Common myeloid progenitor, CD34-positive (primary cell): ENCODE measurements around the gene CEMIP.

Experiments used
- CTCF ChIA-PET: fragments of 350-600 bp; sonication (Branson Sonifier 250); formaldehyde crosslinking; loops from one replicate; lab custom pipeline; 2021; ENCODE audit warnings: antibody characterized with exemption; lab: Charles Lee
- POLR2A ChIA-PET: fragments of 350-600 bp; sonication (Branson Sonifier 250); formaldehyde crosslinking; loops from one replicate; lab custom pipeline; 2021; ENCODE audit warnings: antibody characterized with exemption; lab: Charles Lee
- DNase-seq, 3 donors: peaks; one replicate each; pipeline versions ENCODE4 v3.0.0 to v3.0.0-alpha.2; 2013
- H3K27ac ChIP-seq, 2 experiments: 1 replicate in 1 of 2; 2 replicates in 1 of 2; pipeline ENCODE4 v1.7.0; 2013; ENCODE audit warnings: inconsistent platforms in 2 of 2, low read length in 2 of 2, mild to moderate bottlenecking in 2 of 2, low read depth in 1 of 2, moderate library complexity in 1 of 2; ENCODE audit not compliant: severe bottlenecking in 2 of 2, insufficient read depth in 1 of 2, poor library complexity in 1 of 2
- H3K27me3 ChIP-seq, 5 experiments: replicated peaks in 2 of 5; 1 replicate in 3 of 5; 2 replicates in 2 of 5; pipeline versions ENCODE4 v1.6.1 to v1.7.0; 2013; ENCODE audit warnings: low read length in 4 of 5, mild to moderate bottlenecking in 2 of 5, moderate library complexity in 2 of 5, inconsistent platforms in 1 of 5; ENCODE audit not compliant: insufficient read depth in 5 of 5, control insufficient read depth in 4 of 5
- H3K36me3 ChIP-seq, 4 experiments: 1 replicate in 2 of 4; 2 replicates in 2 of 4; pipeline versions ENCODE4 v1.6.1 to v1.7.0; 2013; ENCODE audit warnings: low read length in 3 of 4, control low read depth in 1 of 4, mild to moderate bottlenecking in 1 of 4; ENCODE audit not compliant: control insufficient read depth in 4 of 4, insufficient read depth in 4 of 4
- H3K4me1 ChIP-seq, 4 experiments: 1 replicate in 3 of 4; 2 replicates in 1 of 4; pipeline versions ENCODE4 v1.6.1 to v1.7.1; 2013; ENCODE audit warnings: low read length in 3 of 4, mild to moderate bottlenecking in 3 of 4, control low read depth in 1 of 4, inconsistent platforms in 1 of 4, moderate library complexity in 1 of 4; ENCODE audit not compliant: control insufficient read depth in 4 of 4, insufficient read depth in 4 of 4; ENCODE audit errors: control extremely low read depth in 1 of 4
- H3K4me3 ChIP-seq, 7 experiments: 1 replicate in 4 of 7; 2 replicates in 3 of 7; pipeline versions ENCODE4 v1.5.1 to v1.7.0; 2013; ENCODE audit warnings: mild to moderate bottlenecking in 7 of 7, low read length in 6 of 7, moderate library complexity in 6 of 7, inconsistent platforms in 2 of 7, low read depth in 2 of 7, control low read depth in 1 of 7; ENCODE audit not compliant: insufficient read depth in 4 of 7, control insufficient read depth in 1 of 7; ENCODE audit errors: extremely low read depth in 1 of 7
- H3K9me3 ChIP-seq, 5 experiments: 1 replicate in 4 of 5; 2 replicates in 1 of 5; pipeline versions ENCODE4 v1.6.1 to v1.7.1; 2013; ENCODE audit warnings: low read length in 4 of 5, mild to moderate bottlenecking in 2 of 5, inconsistent platforms in 1 of 5, low read depth in 1 of 5, moderate library complexity in 1 of 5; ENCODE audit not compliant: control insufficient read depth in 4 of 5, insufficient read depth in 2 of 5; ENCODE audit errors: control extremely low read depth in 1 of 5
- WGBS: methylation state at CpG from one replicate; pipeline ENCODE4 v1.1.5; 2013; ENCODE audit not compliant: insufficient coverage; 5-methylcytosine and 5-hydroxymethylcytosine counted together

The CEMIP gene

DNA sequence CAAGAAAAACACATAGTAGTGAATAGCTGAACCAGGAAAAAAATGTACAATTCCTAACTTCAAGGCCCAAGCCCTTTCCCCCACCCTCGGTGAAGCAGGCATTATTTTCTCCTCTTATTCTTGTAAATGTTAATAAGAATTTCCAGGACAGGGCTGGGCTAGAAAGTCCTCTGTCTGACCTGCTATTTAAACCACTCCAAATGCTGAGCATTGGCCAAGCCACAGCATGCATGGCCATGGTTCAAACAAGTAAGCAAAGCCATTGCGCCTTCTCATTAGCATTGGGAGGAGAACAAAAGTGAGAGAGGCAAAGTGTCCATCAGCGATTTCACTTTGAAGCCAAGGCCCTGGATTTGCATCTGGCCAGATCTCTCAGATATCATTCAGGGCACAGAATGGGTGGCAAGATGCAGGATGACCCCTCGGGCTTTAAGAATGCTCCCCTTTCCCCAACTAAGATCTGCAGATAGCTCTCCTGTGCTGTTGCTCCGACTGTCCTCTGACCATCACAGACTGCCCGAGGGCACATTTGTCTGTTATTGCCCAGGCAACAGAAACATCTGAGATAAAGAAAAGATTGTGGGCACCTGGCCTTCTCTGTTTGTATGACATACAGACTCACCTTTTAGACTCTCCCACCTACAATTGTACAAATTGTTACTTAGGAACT is 46.3 kb downstream of the CEMIP start:
- Histone ChIP-seq H3K4me3 (no peak overlapping the region), H3K4me1 (peaks cover 0 to 18% (median 8%) of the 10 kb centered on the region in 4 experiments), H3K27ac (no peak overlapping the region), H3K9me3 (no peaks in the 10 kb centered on the region), H3K27me3 (no peaks in the 10 kb centered on the region), H3K36me3 (no peaks in the 10 kb centered on the region)
- ChIA-PET CTCF (no interaction called here), POLR2A (no interaction called here)
- no peak for DNase-seq
- WGBS, result 100% methylated on average over 2 of the region's 6 CpGs

- H3K27ac ChIP-seq, result no peak overlapping the region
- H3K4me3 ChIP-seq, result no peak overlapping the region
- H3K9me3 ChIP-seq, result no peaks in the 10 kb centered on the region
- DNase-seq, result no peak
- no peaks in the 10 kb centered on the region for H3K36me3 ChIP-seq
- H3K4me1 ChIP-seq, result peaks cover 0 to 16% (median 7%) of the 10 kb centered on the region in 4 experiments
- POLR2A ChIA-PET, result no interaction called here
- no peaks in the 10 kb centered on the region for H3K27me3 ChIP-seq
- CTCF ChIA-PET, result no interaction called here
Observed at GRCh38 chr15:80828796-80829195, 49.6 kb downstream of the CEMIP start.

DNA sequence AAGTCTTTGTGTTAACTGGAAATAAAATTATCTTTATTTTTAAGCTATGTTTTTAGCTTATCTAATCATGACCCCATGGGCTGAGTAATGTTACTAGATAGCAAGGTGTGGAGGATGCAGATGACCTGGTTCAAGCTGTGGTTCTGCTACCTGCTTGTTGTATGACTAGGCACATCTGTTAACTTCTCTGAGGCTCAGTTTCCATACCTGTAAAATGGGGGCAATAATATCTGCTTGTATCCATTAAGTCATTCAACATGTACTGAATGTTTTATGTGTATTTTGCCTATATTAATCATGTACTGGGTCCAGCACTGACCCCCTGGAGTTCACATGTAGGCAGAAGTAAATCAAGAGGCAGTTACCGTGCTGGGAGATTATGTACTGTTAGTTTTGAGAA is 51.5 kb downstream of the CEMIP start:
- H3K4me1 ChIP-seq, result peaks cover 0 to 14% (median 4%) of the 10 kb centered on the region in 4 experiments
- ChIA-PET POLR2A (no interaction called here), CTCF (no interaction called here)
- 100% methylated on average over 1 of the region's 1 CpG for WGBS
- no peak overlapping the region for H3K27ac ChIP-seq
- H3K27me3 ChIP-seq, result no peaks in the 10 kb centered on the region
- no peak for DNase-seq
- no peak overlapping the region for H3K4me3 ChIP-seq
- H3K36me3 ChIP-seq, result no peaks in the 10 kb centered on the region
- no peaks in the 10 kb centered on the region for H3K9me3 ChIP-seq

DNA sequence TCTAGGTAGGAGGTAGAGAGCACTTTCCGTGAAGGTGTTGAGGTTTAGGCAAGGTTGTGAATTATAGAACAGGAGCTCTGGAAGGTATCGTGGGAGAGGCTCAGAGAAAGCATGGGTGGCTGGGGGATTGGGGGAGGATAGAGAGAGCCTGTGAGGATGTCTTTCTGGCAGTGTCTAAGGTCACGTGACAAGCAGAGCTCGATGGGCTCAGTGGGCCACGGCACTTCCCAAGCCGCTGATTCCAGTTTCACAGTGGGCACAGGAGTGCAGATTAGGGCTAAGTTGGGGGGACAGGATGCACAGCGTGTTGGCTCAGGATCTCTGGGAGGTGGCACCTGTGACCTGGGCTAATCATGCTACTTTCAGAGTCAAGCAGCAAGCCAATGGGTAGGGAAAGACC is 52.0 kb downstream of the CEMIP start:
- Histone ChIP-seq H3K4me3 (no peak overlapping the region), H3K27ac (no peak overlapping the region), H3K36me3 (no peaks in the 10 kb centered on the region), H3K9me3 (no peaks in the 10 kb centered on the region), H3K4me1 (peaks cover 0 to 14% (median 4%) of the 10 kb centered on the region in 4 experiments), H3K27me3 (no peaks in the 10 kb centered on the region)
- ChIA-PET POLR2A (no interaction called here), CTCF (no interaction called here)
- no peak for DNase-seq
- WGBS, result 98% methylated on average over 7 of the region's 7 CpGs

GRCh38 chr15:80831606-80832224 is 52.5 kb downstream of the CEMIP start:
- Histone ChIP-seq H3K9me3 (no peaks in the 10 kb centered on the region), H3K27me3 (no peaks in the 10 kb centered on the region), H3K36me3 (no peaks in the 10 kb centered on the region), H3K27ac (no peak overlapping the region), H3K4me3 (no peak overlapping the region), H3K4me1 (peaks cover 0 to 14% (median 4%) of the 10 kb centered on the region in 4 experiments)
- POLR2A ChIA-PET, result no interaction called here
- no peak for DNase-seq
- CTCF ChIA-PET, result no interaction called here
- WGBS, result 88% methylated on average over 3 of the region's 7 CpGs

DNA sequence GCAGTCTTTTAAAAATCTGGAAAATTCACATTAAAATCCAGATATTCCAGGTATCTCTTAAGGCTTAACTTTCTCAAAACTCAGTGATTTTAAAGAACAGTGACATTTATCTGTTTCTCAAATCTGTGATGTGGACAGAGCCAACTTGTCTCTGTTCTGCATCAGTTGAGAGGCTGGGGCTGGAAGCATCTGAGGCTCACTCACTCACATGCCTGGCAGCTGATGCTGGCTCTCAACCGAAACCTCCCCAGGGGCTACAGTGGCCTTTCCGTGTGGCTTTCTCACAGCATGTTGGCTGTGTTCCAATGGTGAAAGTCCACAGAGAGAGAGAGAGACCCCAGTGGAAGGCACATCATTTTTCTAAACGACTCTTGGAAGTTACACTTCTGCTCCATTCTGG is 53.5 kb downstream of the CEMIP start:
- ChIA-PET CTCF (no interaction called here), POLR2A (no interaction called here)
- H3K4me3 ChIP-seq, result no peak overlapping the region
- H3K27me3 ChIP-seq, result peaks cover 0 to 3% (median 0%) of the 10 kb centered on the region in 5 experiments
- no peak overlapping the region for H3K27ac ChIP-seq
- DNase-seq, result no peak
- no peaks in the 10 kb centered on the region for H3K36me3 ChIP-seq
- peaks cover 0 to 14% (median 4%) of the 10 kb centered on the region in 4 experiments for H3K4me1 ChIP-seq
- H3K9me3 ChIP-seq, result no peaks in the 10 kb centered on the region
- 60% methylated on average over 1 of the region's 3 CpGs for WGBS

- Histone ChIP-seq H3K4me1 (peaks cover 0 to 10% (median 0%) of the 10 kb centered on the region in 4 experiments), H3K27ac (no peak overlapping the region), H3K9me3 (no peaks in the 10 kb centered on the region), H3K36me3 (no peaks in the 10 kb centered on the region), H3K27me3 (peaks cover 0 to 3% (median 0%) of the 10 kb centered on the region in 5 experiments), H3K4me3 (no peak overlapping the region)
- no peak for DNase-seq
- ChIA-PET CTCF (no interaction called here), POLR2A (no interaction called here)
- 63% methylated on average over 2 of the region's 2 CpGs for WGBS
Observed at GRCh38 chr15:80834402-80834801, 55.2 kb downstream of the CEMIP start.
